ENCODE data around the gene CRISPLD2.
"Not testable (repeated sequence)": the region's sequence is repeated elsewhere in the genome, so short reads cannot be mapped to it uniquely, and the experiment has no call there.

The CRISPLD2 gene

GRCh38 chr16:84851192-84852127 is 31.7 kb downstream of the CRISPLD2 start:
- no peak for TF ChIP-seq CTCF (IDR thresholded peaks at IDR 0.05)
- Histone ChIP-seq H3K4me1 (ENCODE audit: control insufficient read depth in 1 of 2, insufficient read depth in 1 of 2, low read depth in 1 of 2, low read length in 1 of 2) (no peaks in the 10 kb centered on the region), H3K36me3 (peaks cover 97% of the 10 kb centered on the region), H3K27ac (no peak overlapping the region), H3K4me3 (ENCODE audit: low read depth in 1 of 2, low read length in 1 of 2) (no peak overlapping the region), H3K27me3 (peaks cover 10% of the 10 kb centered on the region), H3K9me3 (no peaks in the 10 kb centered on the region)

DNA sequence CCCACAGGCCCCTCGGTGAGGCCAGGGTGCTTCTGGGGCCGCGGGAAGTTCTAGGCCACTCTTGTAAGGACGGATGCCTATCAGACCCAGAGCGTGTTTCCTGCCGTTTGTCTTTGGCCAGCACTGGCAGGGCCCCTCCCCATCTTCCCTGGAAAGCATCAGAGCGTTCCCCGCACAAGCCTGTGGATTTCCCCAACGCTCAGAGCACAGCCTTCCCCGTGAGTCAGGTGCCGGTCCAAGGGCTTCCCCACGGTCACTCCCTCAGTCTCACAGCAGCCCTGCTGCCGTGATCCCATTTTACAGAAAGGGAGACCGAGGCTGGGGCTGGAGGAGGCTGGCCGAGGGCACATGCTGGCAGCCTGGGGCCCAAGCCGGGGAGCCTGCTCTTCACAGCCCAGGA is 33.7 kb downstream of the CRISPLD2 start:
- no peak overlapping the region for H3K27ac ChIP-seq
- H3K27me3 ChIP-seq: no peaks in the 10 kb centered on the region
- H3K4me1 ChIP-seq (ENCODE audit: control insufficient read depth in 1 of 2, insufficient read depth in 1 of 2, low read depth in 1 of 2, low read length in 1 of 2): no peaks in the 10 kb centered on the region
- no peak for TF ChIP-seq CTCF (IDR thresholded peaks at IDR 0.05)
- peaks cover 97% of the 10 kb centered on the region for H3K36me3 ChIP-seq
- H3K9me3 ChIP-seq: no peaks in the 10 kb centered on the region
- no peak overlapping the region for H3K4me3 ChIP-seq (ENCODE audit: low read depth in 1 of 2, low read length in 1 of 2)

DNA sequence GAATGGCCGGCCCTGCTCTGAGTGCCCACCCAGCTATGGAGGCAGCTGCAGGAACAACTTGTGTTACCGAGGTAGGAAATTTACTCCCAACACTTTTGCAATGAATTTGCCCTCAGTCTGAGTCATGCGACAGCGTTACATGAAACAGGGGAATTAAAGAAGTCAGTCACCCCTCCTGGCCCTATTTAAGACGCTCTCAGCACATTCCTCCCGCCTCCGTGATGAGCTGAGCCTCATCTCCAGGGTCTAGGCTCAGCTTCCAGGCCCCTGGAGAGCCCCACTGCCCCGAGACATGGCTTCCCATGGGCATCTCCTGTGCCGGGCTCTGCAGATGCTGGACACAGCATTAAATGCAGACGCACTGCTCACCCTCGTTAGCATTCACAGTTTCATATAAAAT is 35.0 kb downstream of the CRISPLD2 start:
- no peak overlapping the region for H3K27ac ChIP-seq
- no peak for TF ChIP-seq CTCF (IDR thresholded peaks at IDR 0.05)
- no peak overlapping the region for H3K4me3 ChIP-seq (ENCODE audit: low read depth in 1 of 2, low read length in 1 of 2)
- H3K36me3 ChIP-seq: peaks cover 98% of the 10 kb centered on the region
- H3K4me1 ChIP-seq (ENCODE audit: control insufficient read depth in 1 of 2, insufficient read depth in 1 of 2, low read depth in 1 of 2, low read length in 1 of 2): no peaks in the 10 kb centered on the region
- H3K9me3 ChIP-seq: no peaks in the 10 kb centered on the region
- H3K27me3 ChIP-seq: no peaks in the 10 kb centered on the region

- not testable (repeated sequence) for H3K4me3 ChIP-seq (ENCODE audit: low read depth in 1 of 2, low read length in 1 of 2); H3K9me3 ChIP-seq; H3K4me1 ChIP-seq (ENCODE audit: control insufficient read depth in 1 of 2, insufficient read depth in 1 of 2, low read depth in 1 of 2, low read length in 1 of 2); H3K27ac ChIP-seq; H3K27me3 ChIP-seq
- H3K36me3 ChIP-seq: peaks cover 100% of the 10 kb centered on the region
Observed at GRCh38 chr16:84855435-84856202, 35.8 kb downstream of the CRISPLD2 start.

- Histone ChIP-seq H3K36me3 (peaks cover 100% of the 10 kb centered on the region), H3K27ac (peak overlapping the region; percentile 10)
- H3K27me3 ChIP-seq; H3K4me1 ChIP-seq (ENCODE audit: control insufficient read depth in 1 of 2, insufficient read depth in 1 of 2, low read depth in 1 of 2, low read length in 1 of 2); H3K9me3 ChIP-seq; H3K4me3 ChIP-seq (ENCODE audit: low read depth in 1 of 2, low read length in 1 of 2): not testable (repeated sequence)
Observed at GRCh38 chr16:84856203-84856581, 36.4 kb downstream of the CRISPLD2 start.

- H3K4me3 ChIP-seq (ENCODE audit: low read depth in 1 of 2, low read length in 1 of 2); H3K4me1 ChIP-seq (ENCODE audit: control insufficient read depth in 1 of 2, insufficient read depth in 1 of 2, low read depth in 1 of 2, low read length in 1 of 2); H3K9me3 ChIP-seq; H3K27me3 ChIP-seq: not testable (repeated sequence)
- Histone ChIP-seq H3K36me3 (peaks cover 100% of the 10 kb centered on the region), H3K27ac (peak overlapping the region; percentile 10)
Observed at GRCh38 chr16:84856811-84857210, 37.0 kb downstream of the CRISPLD2 start.

- Histone ChIP-seq H3K4me3 (ENCODE audit: low read depth in 1 of 2, low read length in 1 of 2) (no peak overlapping the region), H3K27me3 (no peaks in the 10 kb centered on the region), H3K36me3 (peaks cover 99% of the 10 kb centered on the region), H3K27ac (no peak overlapping the region), H3K4me1 (ENCODE audit: control insufficient read depth in 1 of 2, insufficient read depth in 1 of 2, low read depth in 1 of 2, low read length in 1 of 2) (no peaks in the 10 kb centered on the region), H3K9me3 (no peaks in the 10 kb centered on the region)
- no peak for TF ChIP-seq CTCF (IDR thresholded peaks at IDR 0.05)
Observed at GRCh38 chr16:84859681-84860080, 39.9 kb downstream of the CRISPLD2 start.

Measured in neutrophil (primary cell).